GM12872 (cell line): ENCODE data around the gene KCNQ5.

Experiments used
- TF ChIP-seq, protein P1 (sequence below): IDR thresholded peaks from 3 replicates; pipeline ENCODE4 v1.5.1; 2011; ENCODE audit warnings: low read depth, mild to moderate bottlenecking, low read length, moderate library complexity; ENCODE audit not compliant: insufficient read depth

KCNQ5 gene

DNA sequence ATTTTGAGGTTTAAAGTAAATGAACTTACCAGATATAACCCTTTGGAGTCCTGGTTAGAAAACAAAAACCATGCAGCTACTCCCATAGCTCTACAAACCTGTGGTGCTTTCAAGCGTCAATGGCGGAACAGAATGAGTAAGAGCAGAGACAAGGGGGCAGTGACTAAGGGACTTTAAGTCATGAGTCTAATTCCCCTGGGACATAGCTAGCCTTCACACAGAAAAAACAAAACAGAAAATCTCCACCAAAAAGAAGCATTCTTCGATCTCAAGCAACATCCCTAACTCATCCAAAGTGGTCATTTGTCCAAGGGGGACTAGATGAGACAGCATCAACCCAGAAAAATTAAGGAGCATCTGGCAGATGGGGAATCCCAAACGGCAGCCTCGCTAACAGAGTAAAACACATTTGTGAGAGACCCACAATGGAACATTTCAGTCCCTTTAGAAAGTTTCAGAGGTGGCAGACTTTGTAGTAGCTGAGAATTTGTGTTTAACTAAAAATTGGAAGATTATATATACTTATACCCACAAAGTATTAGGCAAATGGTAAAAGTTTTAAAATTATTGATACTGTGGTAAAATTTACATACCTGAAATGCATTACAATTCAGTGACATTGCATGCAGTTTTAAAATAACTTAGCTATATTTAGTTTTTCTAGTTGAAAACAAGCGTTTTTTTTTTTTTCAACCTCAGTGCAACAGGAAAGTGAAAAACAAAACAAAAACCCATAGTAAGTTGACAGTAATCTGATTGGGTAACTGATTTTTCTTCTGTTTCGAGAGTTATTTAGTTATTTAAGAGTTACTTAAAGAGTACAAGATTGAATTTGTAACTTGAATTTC, 67.5 kb downstream of the KCNQ5 start:
- TF ChIP-seq, protein P1, sequence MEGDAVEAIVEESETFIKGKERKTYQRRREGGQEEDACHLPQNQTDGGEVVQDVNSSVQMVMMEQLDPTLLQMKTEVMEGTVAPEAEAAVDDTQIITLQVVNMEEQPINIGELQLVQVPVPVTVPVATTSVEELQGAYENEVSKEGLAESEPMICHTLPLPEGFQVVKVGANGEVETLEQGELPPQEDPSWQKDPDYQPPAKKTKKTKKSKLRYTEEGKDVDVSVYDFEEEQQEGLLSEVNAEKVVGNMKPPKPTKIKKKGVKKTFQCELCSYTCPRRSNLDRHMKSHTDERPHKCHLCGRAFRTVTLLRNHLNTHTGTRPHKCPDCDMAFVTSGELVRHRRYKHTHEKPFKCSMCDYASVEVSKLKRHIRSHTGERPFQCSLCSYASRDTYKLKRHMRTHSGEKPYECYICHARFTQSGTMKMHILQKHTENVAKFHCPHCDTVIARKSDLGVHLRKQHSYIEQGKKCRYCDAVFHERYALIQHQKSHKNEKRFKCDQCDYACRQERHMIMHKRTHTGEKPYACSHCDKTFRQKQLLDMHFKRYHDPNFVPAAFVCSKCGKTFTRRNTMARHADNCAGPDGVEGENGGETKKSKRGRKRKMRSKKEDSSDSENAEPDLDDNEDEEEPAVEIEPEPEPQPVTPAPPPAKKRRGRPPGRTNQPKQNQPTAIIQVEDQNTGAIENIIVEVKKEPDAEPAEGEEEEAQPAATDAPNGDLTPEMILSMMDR: no peak

DNA sequence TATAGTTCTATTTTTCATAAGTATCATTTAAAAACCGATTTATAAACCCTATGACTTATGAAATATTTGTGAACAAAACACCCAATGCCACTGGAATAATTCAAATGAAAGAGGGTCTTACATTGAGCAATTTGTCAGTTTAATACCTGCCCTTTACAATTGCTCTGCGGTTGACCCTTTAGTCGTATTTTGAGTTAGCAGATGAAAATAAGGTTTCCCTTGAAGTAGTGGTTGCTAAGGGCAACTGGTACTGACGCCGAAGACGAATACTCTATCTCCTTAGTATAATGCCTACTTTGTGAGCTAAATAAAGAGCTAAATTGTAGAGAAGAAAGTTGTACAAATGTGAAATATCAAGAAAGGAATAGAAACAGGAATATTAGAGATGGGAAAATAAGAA, 69.4 kb downstream of the KCNQ5 start:
- TF ChIP-seq, protein P1: no peak

DNA sequence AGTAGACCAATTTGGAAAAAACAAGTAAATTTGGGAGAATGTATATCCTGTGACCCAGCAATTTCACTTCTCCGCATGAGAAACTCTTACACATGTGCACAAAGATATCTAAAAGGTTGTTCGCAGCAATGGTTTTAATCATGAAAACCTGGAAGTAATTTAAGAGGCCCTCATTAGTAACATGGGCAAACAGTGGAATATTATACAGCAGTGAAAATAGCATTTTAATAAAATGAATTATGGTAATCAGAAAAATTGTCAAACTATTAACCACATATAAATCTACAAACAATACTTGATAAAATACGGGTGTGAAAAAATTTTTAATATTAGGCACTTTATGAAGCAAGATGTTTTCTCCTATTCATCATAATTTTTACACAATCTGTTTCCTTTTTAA, 74.2 kb downstream of the KCNQ5 start:
- TF ChIP-seq, protein P1: no peak

DNA sequence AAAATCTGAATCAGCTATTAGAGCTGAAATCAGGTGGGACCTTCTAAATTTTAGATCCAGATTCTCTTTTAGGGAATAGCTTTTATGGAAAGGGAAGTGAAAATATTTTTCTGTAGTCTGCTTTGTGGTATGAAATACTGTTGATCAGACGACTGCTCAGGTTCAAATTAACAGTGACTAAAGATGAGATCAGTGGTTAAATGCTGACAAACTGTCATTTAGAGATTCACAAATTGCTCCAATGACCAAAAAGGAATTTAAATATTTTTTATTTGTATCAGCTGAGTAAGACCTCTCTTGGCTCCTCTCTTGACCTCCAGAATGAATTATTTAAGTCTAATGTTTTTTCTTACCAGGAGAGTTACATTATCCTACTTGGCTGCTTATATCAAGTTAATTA, 77.3 kb downstream of the KCNQ5 start:
- TF ChIP-seq, protein P1: no peak

DNA sequence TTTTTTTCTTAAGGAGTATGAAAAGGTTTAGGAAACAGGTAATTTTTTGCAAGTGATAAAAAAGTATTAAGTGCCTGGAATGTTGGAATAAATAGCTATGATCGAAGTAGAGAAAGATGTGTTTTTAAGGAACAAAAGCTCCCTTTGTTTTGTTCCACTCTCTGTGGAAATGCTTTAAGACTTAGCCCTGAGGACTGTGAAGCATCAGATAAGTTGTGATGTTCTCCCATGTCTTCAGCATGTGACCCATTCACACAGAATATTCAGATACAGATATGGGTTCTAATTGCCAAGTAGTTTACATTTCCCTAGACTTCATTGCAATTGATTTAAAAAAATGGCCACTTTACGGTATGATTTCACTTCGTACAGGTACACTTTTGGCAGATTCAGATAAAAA, 80.6 kb downstream of the KCNQ5 start:
- TF ChIP-seq, protein P1: no peak

DNA sequence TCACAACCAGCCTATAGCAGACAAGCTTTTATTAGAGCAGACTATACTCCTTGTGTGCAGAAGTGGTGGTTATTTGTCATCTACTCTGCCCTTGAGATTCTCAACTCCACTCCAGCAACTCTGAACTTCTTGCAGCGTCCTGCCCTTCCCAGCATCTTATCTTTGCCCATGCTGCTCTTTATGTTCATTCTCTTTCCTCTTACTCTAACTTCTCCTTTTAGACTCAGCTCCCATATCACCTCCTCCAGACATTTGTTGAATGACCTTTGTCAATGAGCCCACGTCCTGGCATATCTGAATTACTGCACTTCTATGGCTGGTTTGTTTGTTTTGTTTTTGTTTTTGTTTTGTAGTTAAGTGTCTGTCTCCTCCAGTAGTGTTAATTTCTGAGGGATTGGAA, 81.2 kb downstream of the KCNQ5 start:
- TF ChIP-seq, protein P1: no peak

DNA sequence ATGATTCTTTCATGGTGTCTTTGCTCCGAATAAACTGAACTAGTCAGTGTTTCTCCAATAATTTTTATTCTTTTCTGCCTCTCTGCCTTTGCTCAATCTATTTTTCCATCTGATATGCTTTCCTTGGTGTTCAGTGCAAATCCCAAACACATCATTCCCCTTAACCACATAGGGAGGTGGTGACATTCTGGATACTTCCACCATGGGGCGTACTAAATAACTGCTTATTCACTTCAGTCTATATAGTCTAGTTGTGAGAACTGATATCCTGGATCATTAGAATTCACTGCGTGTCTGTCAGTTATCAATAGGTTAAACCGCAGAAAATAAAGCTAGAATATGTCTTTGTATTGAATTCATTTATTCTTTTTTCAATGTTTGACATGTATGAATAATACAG, 83.1 kb downstream of the KCNQ5 start:
- TF ChIP-seq, protein P1: no peak

DNA sequence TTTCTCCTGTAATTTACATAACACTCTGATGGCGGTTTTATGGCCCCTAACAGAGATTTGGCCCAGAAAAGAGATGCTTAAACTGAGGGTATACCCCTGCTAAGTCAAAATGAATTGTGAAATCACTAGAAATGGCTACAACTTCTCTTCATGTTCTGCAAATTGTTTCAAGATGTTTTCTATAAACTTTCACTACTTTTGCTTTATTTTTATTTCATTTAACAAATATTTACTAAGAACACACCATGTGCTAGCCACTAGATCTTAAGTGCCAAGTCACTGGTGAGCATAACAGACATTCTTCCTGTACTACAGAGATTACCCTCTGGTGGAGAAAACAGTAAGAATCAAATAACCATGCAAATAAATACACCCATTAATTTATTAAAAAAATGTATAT, 87.6 kb downstream of the KCNQ5 start:
- TF ChIP-seq, protein P1: no peak
